Lower leg skin (tissue), 4 donors: ENCODE measurements around the gene PEX5. TPM values are rescaled to one million over a fixed set of nuclear protein-coding genes. Genes with fewer than 3 reads are reported as not detected.

ENCODE experiments used
- DNase-seq, 2 donors: peaks; one replicate each; pipeline ENCODE4 v3.0.0-alpha.2; 2019; ENCODE audit warnings: low spot score in 2 of 2
- H3K4me3 ChIP-seq: fragments of 200-600 bp; sonication (generic); 2 replicates; pipeline ENCODE4 v1.5.1; 2017; ENCODE audit warnings: mild to moderate bottlenecking, low read depth; ENCODE audit not compliant: poor library complexity, severe bottlenecking
- CTCF ChIP-seq, 3 donors: fragments of 450-650 bp; IDR thresholded peaks; one replicate each; pipeline ENCODE4 v1.5.1; 2016; ENCODE audit warnings: antibody characterized with exemption in 3 of 3, mild to moderate bottlenecking in 3 of 3, moderate library complexity in 2 of 3
- POLR2A ChIP-seq, 2 donors: fragments of 450-650 bp; IDR thresholded peaks; one replicate each; pipeline ENCODE4 v1.6.1; 2016 to 2017; ENCODE audit warnings: antibody characterized with exemption in 2 of 2, mild to moderate bottlenecking in 1 of 2, moderate library complexity in 1 of 2
- WGBS, 2 donors: methylation state at CpG; one replicate each; pipeline ENCODE4 v1.1.5; 2018; 5-methylcytosine and 5-hydroxymethylcytosine counted together
- intact Hi-C: fragments of 100-400 bp; cut with DNase I; formaldehyde crosslinking; loops from one replicate; pipeline ENCODE4 v1.15.0; 2023; ENCODE audit warnings: low total_unique reads
- total RNA-seq, 4 donors: library from RNA; depleted of rRNA; stranded (reverse); fragments of >200 nt; gene quantifications; one replicate each; pipeline ENCODE4 v1.1.0, GENCODE V29; 2016

PEX5 gene
- total RNA-seq, 4 donors from 2014 or later: 20.5 to 46.4 (median 33.9) TPM

- TF ChIP-seq CTCF (IDR thresholded peaks at IDR 0.05) (no peak), POLR2A (IDR thresholded peaks at IDR 0.05) (no peak)
- no peak overlapping the region for H3K4me3 ChIP-seq
- WGBS, 2 donors: 78 to 91% methylated on average over 2 of the region's 2 CpGs
- no peak for DNase-seq
- intact Hi-C loops: no loop called here
These were observed 8.4 kb downstream of the PEX5 start for GRCh38 chr12:7197841-7198240.

GRCh38 chr12:7203109-7203508 is 13.6 kb downstream of the PEX5 start:
- DNase-seq: no peak
- no peak overlapping the region for H3K4me3 ChIP-seq
- TF ChIP-seq POLR2A (IDR thresholded peaks at IDR 0.05): no peak
- TF ChIP-seq CTCF (IDR thresholded peaks at IDR 0.05): no peak
- intact Hi-C loops: no loop called here
- 83 to 96% methylated on average over 4 of the region's 4 CpGs for WGBS, 2 donors

GRCh38 chr12:7205091-7205490 is 15.6 kb downstream of the PEX5 start:
- TF ChIP-seq CTCF (IDR thresholded peaks at IDR 0.05) (no peak), POLR2A (IDR thresholded peaks at IDR 0.05) (no peak)
- intact Hi-C loops: no loop called here
- no peak for DNase-seq
- H3K4me3 ChIP-seq: no peak overlapping the region

GRCh38 chr12:7206691-7207090 is 17.2 kb downstream of the PEX5 start:
- no peak overlapping the region for H3K4me3 ChIP-seq
- intact Hi-C loops: no loop called here
- no peak for TF ChIP-seq CTCF (IDR thresholded peaks at IDR 0.05)
- TF ChIP-seq POLR2A (IDR thresholded peaks at IDR 0.05): no peak
- whole genome bisulfite sequencing, 2 donors: 92 to 96% methylated on average over 3 of the region's 3 CpGs
- no peak for DNase-seq

- DNase-seq: no peak
- intact Hi-C loops: no loop called here
- no peak for TF ChIP-seq CTCF (IDR thresholded peaks at IDR 0.05)
- TF ChIP-seq POLR2A (IDR thresholded peaks at IDR 0.05): no peak
- 94 to 97% methylated on average over 10 of the region's 10 CpGs for WGBS, 2 donors
- no peak overlapping the region for H3K4me3 ChIP-seq
These were observed 18.6 kb downstream of the PEX5 start for GRCh38 chr12:7207866-7208625.

GRCh38 chr12:7209958-7210357 is 20.5 kb downstream of the PEX5 start:
- WGBS, 2 donors: 97 to 99% methylated on average over 14 of the region's 14 CpGs
- intact Hi-C loops: no loop called here
- no peak overlapping the region for H3K4me3 ChIP-seq
- DNase-seq: no peak
- TF ChIP-seq CTCF (IDR thresholded peaks at IDR 0.05) (no peak), POLR2A (IDR thresholded peaks at IDR 0.05) (no peak)
